HEK293 (cell line): ENCODE measurements around the gene EIF4G1.

Source experiments
- CTCF ChIA-PET: fragments of 350-600 bp; formaldehyde crosslinking; extraction: SDS; loops from one replicate; lab custom pipeline; 2021; ENCODE audit warnings: antibody characterized with exemption; lab: Yijun Ruan, JAX
- POLR2A ChIA-PET: fragments of 300-600 bp; formaldehyde crosslinking; extraction: SDS; loops from one replicate; lab custom pipeline; 2020; ENCODE audit warnings: antibody characterized with exemption, inconsistent platforms; lab: Yijun Ruan, JAX
- H3K27ac ChIP-seq: fragments of 200-500 bp; sonication (Bioruptor generic); 2 replicates; pipeline ENCODE4 v1.5.1; 2014; ENCODE audit warnings: low read depth, low read length, control low read depth, inconsistent platforms; ENCODE audit errors: extremely low read depth
- H3K36me3 ChIP-seq, 2 experiments: fragments of 200-500 bp in 1 of 2; sonication (Bioruptor generic) in 1 of 2; 1 replicate in 1 of 2; 2 replicates in 1 of 2; pipeline ENCODE4 v1.5.1; 2014 to 2017; ENCODE audit warnings: inconsistent platforms in 2 of 2, low read length in 2 of 2; ENCODE audit not compliant: control insufficient read depth in 2 of 2, insufficient read depth in 1 of 2
- H3K4me1 ChIP-seq: fragments of 200-500 bp; sonication (Bioruptor generic); 2 replicates; pipeline ENCODE4 v1.5.1; 2014; ENCODE audit warnings: mild to moderate bottlenecking, low read length, inconsistent platforms; ENCODE audit not compliant: control insufficient read depth, insufficient read depth
- H3K4me3 ChIP-seq: 2 replicates; pipeline ENCODE4 v1.5.1; 2011; ENCODE audit warnings: low read depth, mild to moderate bottlenecking, control low read depth, low read length, moderate library complexity
- H3K9me3 ChIP-seq: fragments of 200-500 bp; sonication (Bioruptor generic); 2 replicates; pipeline ENCODE4 v1.5.1; 2014; ENCODE audit warnings: low read depth, low read length, inconsistent platforms; ENCODE audit not compliant: control insufficient read depth, insufficient read depth
- MYNN ChIP-seq: fragments of 450-650 bp; formaldehyde crosslinking; IDR thresholded peaks from 2 replicates; pipeline ENCODE4 v1.5.1; 2016; ENCODE audit warnings: missing biosample characterization, missing genetic modification characterization, borderline replicate concordance
- TCF7L2 ChIP-seq: IDR thresholded peaks from 2 replicates; pipeline ENCODE4 v1.6.1; 2011; ENCODE audit warnings: low read depth, mild to moderate bottlenecking, inconsistent platforms, low read length, moderate library complexity, borderline replicate concordance
- ZIC2 ChIP-seq: fragments of 450-650 bp; formaldehyde crosslinking; IDR thresholded peaks from 2 replicates; pipeline ENCODE4 v1.5.1; 2016; ENCODE audit warnings: missing biosample characterization, missing genetic modification characterization
- ZNF16 ChIP-seq: fragments of 450-650 bp; formaldehyde crosslinking; IDR thresholded peaks from 2 replicates; pipeline ENCODE4 v1.5.1; 2016; ENCODE audit warnings: low read depth, missing biosample characterization, missing genetic modification characterization
- ZNF274 ChIP-seq, 2 experiments: fragments of 200-500 bp in 1 of 2; fragments of 450-650 bp in 1 of 2; sonication (Bioruptor generic) in 1 of 2; formaldehyde crosslinking in 1 of 2; IDR thresholded peaks; 2 replicates each; pipeline versions ENCODE4 v1.5.1 to v1.6.1; 2014 to 2016; ENCODE audit warnings: borderline replicate concordance in 1 of 2, inconsistent platforms in 1 of 2, low read length in 1 of 2, missing biosample characterization in 1 of 2, missing genetic modification characterization in 1 of 2
- ZNF404 ChIP-seq: fragments of 450-650 bp; formaldehyde crosslinking; IDR thresholded peaks from 2 replicates; pipeline ENCODE4 v1.5.1; 2017; ENCODE audit warnings: missing biosample characterization, missing genetic modification characterization
- ZNF518A ChIP-seq: fragments of 450-650 bp; formaldehyde crosslinking; conservative IDR thresholded peaks from 2 replicates; pipeline ENCODE4 v1.5.1; 2016; ENCODE audit warnings: low read depth, missing biosample characterization, missing genetic modification characterization
- ZNF521 ChIP-seq: fragments of 450-650 bp; formaldehyde crosslinking; IDR thresholded peaks from 2 replicates; pipeline ENCODE4 v1.5.1; 2017; ENCODE audit warnings: missing biosample characterization, mild to moderate bottlenecking, missing genetic modification characterization
- ZNF555 ChIP-seq: fragments of 450-650 bp; formaldehyde crosslinking; conservative IDR thresholded peaks from 2 replicates; pipeline ENCODE4 v1.5.1; 2017; ENCODE audit warnings: missing biosample characterization, mild to moderate bottlenecking, missing genetic modification characterization, inconsistent platforms
- ZNF560 ChIP-seq: fragments of 450-650 bp; formaldehyde crosslinking; IDR thresholded peaks from 2 replicates; pipeline ENCODE4 v1.5.1; 2017; ENCODE audit warnings: missing biosample characterization, missing genetic modification characterization, borderline replicate concordance
- ZNF629 ChIP-seq: fragments of 450-650 bp; formaldehyde crosslinking; IDR thresholded peaks from 2 replicates; pipeline ENCODE4 v1.5.1; 2017; ENCODE audit warnings: missing biosample characterization, missing genetic modification characterization
- ZNF777 ChIP-seq: fragments of 450-650 bp; formaldehyde crosslinking; IDR thresholded peaks from 2 replicates; pipeline ENCODE4 v1.5.1; 2017; ENCODE audit warnings: missing biosample characterization, missing genetic modification characterization, borderline replicate concordance
- ZSCAN30 ChIP-seq: fragments of 450-650 bp; IDR thresholded peaks from 2 replicates; pipeline ENCODE4 v1.5.1; 2018; ENCODE audit warnings: missing biosample characterization, mild to moderate bottlenecking, missing genetic modification characterization, moderate library complexity
- ZSCAN5A ChIP-seq: fragments of 450-650 bp; formaldehyde crosslinking; IDR thresholded peaks from 2 replicates; pipeline ENCODE4 v1.5.1; 2016; ENCODE audit warnings: missing biosample characterization, missing genetic modification characterization
- TF ChIP-seq, protein P1 (sequence below): fragments of 450-650 bp; formaldehyde crosslinking; IDR thresholded peaks from 2 replicates; pipeline ENCODE4 v1.5.1; 2016; ENCODE audit warnings: missing biosample characterization, missing genetic modification characterization
- TF ChIP-seq, protein P2 (sequence below): fragments of 450-650 bp; formaldehyde crosslinking; optimal IDR thresholded peaks from 2 replicates; pipeline ENCODE3; 2016; ENCODE audit warnings: missing biosample characterization, mild to moderate bottlenecking, missing genetic modification characterization

Gene EIF4G1

GRCh38 chr3:184341925-184342324 is 27.5 kb downstream of the EIF4G1 start:
- Histone ChIP-seq H3K4me1 (no peaks in the 10 kb centered on the region), H3K4me3 (no peak overlapping the region), H3K27ac (no peak overlapping the region), H3K36me3 (peaks cover 0 to 57% of the 10 kb centered on the region in 2 experiments; a peak in 1 of 3 replicates)
- ChIA-PET POLR2A (interaction anchor here (1.1 kb wide), 1 partner anchor 20 kb away, joined by 4 read pairs; no protein-coding TSS in a partner anchor), CTCF (no interaction called here)
- TF ChIP-seq ZNF629 (no peak), ZNF404 (tag by site-specific recombination) (no peak), ZNF16 (tag by site-specific recombination) (no peak), ZSCAN5A (no peak), ZIC2 (tag by site-specific recombination) (no peak), ZNF777 (tag by site-specific recombination) (no peak), ZNF274 (IDR thresholded peaks at IDR 0.05; ENCODE audit: low read length) (no peak), ZNF274 (tag by site-specific recombination; IDR thresholded peaks at IDR 0.05; ENCODE audit: borderline replicate concordance) (no peak), ZSCAN30 (tag by site-specific recombination) (no peak), ZNF560 (no peak), ZNF521 (tag by site-specific recombination) (no peak), ZNF518A (tag by site-specific recombination) (no peak), ZNF555 (tag by site-specific recombination) (no peak), TCF7L2 (no peak), MYNN (tag by site-specific recombination) (no peak)
- TF ChIP-seq, protein P1, sequence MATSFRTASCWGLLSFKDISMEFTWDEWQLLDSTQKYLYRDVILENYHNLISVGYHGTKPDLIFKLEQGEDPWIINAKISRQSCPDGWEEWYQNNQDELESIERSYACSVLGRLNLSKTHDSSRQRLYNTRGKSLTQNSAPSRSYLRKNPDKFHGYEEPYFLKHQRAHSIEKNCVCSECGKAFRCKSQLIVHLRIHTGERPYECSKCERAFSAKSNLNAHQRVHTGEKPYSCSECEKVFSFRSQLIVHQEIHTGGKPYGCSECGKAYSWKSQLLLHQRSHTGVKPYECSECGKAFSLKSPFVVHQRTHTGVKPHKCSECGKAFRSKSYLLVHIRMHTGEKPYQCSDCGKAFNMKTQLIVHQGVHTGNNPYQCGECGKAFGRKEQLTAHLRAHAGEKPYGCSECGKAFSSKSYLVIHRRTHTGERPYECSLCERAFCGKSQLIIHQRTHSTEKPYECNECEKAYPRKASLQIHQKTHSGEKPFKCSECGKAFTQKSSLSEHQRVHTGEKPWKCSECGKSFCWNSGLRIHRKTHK (tag by site-specific recombination) = no peak
- TF ChIP-seq, protein P2, sequence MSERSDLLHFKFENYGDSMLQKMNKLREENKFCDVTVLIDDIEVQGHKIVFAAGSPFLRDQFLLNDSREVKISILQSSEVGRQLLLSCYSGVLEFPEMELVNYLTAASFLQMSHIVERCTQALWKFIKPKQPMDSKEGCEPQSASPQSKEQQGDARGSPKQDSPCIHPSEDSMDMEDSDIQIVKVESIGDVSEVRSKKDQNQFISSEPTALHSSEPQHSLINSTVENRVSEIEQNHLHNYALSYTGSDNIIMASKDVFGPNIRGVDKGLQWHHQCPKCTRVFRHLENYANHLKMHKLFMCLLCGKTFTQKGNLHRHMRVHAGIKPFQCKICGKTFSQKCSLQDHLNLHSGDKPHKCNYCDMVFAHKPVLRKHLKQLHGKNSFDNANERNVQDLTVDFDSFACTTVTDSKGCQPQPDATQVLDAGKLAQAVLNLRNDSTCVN (tag by site-specific recombination) = no peak
- TF ChIP-seq, all 188 proteins: peak for 0
- H3K9me3 ChIP-seq = no peaks in the 10 kb centered on the region
